Astrocyte of the spinal cord (primary cell): ENCODE measurements around the gene CNTFR.

Experiments
- DNase-seq: peaks from one replicate; pipeline ENCODE4 v3.0.0; 2011; ENCODE audit warnings: low read depth, low spot score
- H3K4me3 ChIP-seq: 2 replicates; pipeline ENCODE4 v1.5.1; 2011; ENCODE audit warnings: low read depth, mild to moderate bottlenecking, low read length, moderate library complexity
- CTCF ChIP-seq: IDR thresholded peaks from 2 replicates; pipeline ENCODE4 v1.5.1; 2012; ENCODE audit warnings: low read depth, mild to moderate bottlenecking, low read length, inconsistent platforms
- in situ Hi-C: cut with HindIII; loops from 2 replicates; pipeline ENCODE4 v1.10.0; 2017; ENCODE audit warnings: low sequenced_read_pairs

CNTFR gene

DNA sequence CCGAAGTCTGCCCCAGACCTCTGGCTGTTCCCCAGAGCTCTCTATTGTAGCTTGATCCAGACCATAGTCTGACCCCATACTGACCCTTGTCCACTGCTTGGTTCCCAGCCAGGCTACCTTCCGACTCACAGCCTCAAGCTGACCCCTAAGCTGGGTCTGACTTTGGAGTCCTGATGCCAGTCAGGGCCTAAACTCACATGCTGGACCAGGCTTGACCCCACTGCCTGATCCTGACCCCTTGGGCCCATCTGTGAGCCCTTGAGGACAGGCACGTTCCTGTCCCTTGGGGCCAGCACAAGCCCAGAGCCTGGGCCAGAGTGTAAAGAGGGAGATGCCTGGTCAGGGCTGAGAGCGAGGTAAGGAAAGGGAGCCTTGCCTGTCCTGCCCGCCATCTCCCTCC is 34.0 kb downstream of the CNTFR start:
- no peak for TF ChIP-seq CTCF
- no peak for DNase-seq
- no peak overlapping the region for H3K4me3 ChIP-seq
- in situ Hi-C loops = no loop called here

DNA sequence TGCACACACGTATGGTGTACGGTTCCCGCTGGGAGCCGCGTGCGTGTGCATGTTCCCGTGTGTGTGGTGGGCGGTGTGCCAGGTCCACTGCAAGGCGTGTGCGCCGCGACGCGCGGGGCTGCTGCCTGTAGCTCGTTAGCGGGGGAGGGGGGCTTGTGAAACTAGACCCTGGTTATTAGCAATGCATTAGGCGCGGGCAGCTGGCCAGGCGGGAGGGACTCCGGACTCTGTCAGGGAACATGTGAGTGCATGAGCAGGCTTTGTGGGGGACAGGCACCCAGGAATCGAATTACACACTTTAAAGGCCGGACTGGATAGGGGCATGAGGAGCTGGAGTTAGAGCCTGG is 34.5 kb downstream of the CNTFR start:
- no peak for TF ChIP-seq CTCF
- DNase-seq = no peak
- in situ Hi-C loops = no loop called here

DNA sequence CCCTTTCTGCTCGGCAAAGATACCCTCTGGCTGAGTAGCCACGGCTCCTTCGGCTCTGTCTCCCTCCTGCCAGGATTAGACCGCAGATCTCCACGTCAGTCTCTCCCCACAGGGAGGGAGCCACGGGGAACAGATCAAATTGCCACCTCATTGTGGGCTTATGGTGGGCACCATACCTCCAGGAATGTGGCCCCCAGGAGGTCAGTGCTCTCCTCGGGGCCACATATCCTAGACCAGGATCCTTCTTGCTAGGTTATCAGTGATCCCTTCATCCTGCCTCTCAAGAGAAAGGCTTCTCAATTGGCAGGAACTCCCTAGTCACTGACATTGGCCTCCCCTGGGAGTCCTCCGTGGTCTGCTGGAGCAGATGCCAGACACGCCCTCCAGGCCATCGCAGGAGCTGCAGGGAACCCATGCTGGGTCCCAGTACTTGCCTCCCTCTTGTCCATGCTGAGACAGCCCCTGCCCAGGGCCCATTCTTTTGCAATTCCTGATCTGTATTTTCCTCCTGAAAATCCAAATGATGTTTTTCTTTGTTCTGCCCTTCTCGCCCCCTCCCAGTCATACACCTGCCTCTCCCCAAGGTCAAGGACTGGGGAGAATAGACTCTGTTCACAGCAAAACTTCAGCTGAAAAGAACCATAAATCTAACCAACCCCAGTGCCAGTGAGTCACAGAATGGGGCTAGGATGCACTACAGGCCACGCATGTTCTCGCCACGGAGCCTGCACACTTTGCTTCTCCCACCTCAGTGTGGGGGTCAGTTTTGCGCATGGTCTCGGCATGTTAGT is 35.1 kb downstream of the CNTFR start:
- in situ Hi-C loops = no loop called here
- no peak for TF ChIP-seq CTCF
- DNase-seq = no peak
- no peak overlapping the region for H3K4me3 ChIP-seq

More for the DNA sequence above, 34.5 kb downstream of the CNTFR start:
- H3K4me3 ChIP-seq = no peak overlapping the region

- in situ Hi-C loops = no loop called here
- no peak overlapping the region for H3K4me3 ChIP-seq
- no peak for TF ChIP-seq CTCF
- no peak for DNase-seq
Observed at GRCh38 chr9:34553511-34554021, 36.0 kb downstream of the CNTFR start.

- no peak for DNase-seq
- H3K4me3 ChIP-seq = no peak overlapping the region
- TF ChIP-seq CTCF = no peak
- in situ Hi-C loops = no loop called here
Observed at GRCh38 chr9:34552986-34553385, 36.5 kb downstream of the CNTFR start.

DNA sequence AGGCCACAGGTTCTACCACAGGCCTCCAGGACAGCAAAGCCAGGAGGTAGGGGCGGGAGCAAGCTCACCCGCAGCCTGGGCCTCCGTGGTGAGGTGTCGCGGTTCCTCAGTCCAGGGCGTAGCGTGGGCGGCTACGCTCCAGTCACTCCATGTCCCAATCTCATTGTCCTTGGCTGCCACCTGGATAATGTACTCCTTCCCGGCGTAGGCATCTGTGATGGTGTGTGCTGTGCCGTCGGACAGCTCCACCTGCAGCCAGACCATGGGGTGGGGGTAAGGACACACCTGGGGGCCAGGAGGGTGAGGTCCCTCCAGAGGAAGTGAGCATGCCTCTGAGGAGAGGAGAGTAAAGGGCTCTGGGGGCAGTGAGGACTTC is 36.9 kb downstream of the CNTFR start:
- no peak overlapping the region for H3K4me3 ChIP-seq
- no peak for TF ChIP-seq CTCF
- in situ Hi-C loops = no loop called here
- no peak for DNase-seq
